GM18861 (cell line): ENCODE data around the gene GDPD4.

Source experiments
- ATAC-seq: cut with Tn5 transposase; IDR thresholded peaks from one replicate; pipeline ENCODE4 v1.9.1; 2021; ENCODE audit not compliant: unreplicated experiment

GDPD4 gene

DNA sequence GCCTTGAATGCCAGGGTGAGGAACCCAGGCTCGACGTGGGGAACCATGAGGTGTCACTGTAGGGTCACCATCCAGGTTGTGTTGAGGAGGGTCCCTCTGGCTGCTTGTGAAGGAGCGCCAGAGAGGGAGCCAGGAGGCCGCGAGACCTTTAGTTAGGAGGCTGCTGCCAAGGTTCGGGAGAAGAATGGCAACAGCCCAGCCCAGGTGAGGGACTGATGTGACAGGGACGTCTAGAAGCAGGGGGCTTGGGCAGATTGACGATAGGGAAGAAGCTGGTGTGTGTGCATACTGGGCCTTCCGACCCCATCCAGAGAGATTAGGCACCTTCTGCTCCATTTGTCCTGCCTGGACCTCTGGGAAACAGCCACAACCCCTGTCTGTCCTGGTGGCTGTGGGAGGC, 124.5 kb downstream of the GDPD4 start:
- no peak for ATAC-seq

DNA sequence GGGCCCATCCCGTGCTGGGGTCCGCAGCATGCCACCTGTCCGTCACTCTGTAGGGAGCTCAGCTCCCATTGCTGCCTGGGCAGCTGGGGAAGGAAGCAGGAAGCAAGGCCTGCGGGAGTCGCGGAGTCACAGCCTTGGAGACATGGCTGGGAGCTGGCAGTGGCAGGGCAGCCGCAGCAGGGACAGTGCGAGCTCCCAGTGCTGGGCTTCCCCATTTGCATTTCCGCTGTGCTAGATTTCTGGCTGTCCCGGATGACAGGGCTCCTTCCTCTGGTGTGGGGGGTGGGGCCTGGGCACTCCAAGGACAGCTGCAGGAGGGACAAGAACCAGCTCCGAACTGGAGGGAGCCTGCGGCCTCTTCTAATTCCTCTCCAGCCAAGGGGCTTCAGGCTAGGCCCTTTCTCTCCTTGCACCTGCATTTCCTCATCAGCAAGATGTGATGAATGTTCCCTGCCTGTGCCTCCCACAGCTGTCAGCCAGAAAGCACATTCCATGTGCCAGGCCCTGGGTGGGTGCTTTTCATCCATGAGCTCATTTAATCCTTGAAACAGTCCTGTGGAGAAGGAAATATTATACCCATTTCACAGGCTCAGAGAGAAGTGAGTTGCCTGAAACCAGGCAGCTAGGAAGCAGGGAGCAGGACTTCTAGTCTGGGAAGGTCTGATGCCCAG, 125.5 kb downstream of the GDPD4 start:
- no peak for ATAC-seq

DNA sequence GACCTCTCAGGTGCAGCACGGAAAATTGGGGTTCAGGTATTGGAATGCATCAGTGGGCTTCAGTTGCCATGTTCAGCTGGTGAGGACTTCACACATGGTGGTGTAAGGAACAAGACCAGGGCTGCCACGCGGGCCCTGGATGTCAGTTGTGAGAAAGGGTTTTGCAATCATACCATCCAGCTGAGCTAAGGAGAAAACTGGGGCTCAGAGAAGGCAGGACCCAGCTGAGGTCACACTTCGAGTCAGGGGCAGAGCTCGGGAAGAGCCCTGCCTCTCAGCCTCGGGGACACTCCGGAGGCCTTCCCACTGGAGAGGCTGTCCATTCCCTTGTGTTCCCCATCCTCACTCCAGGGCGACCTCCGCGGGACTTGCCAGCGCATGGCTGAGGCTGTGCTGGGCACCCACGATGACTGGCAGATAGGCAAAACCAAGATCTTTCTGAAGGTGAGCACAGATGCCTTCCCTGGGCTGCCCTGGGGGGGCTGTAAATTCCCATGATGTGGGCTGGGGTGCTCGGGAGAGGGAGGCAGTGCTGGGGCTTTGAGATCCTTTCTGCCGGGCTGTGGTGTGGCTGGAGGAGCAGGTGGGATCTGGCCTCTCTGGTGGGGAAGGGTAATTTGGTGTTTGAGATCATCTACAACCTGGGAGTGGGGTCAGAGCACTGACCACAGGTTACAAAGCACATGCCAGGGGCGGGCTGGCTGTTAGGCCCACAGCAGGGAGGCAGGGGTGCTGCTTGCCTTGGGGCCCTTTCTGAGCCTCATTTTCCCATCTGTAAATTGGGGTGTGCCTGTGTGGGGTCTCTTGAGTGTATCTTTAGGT, 126.3 kb downstream of the GDPD4 start:
- no peak for ATAC-seq

DNA sequence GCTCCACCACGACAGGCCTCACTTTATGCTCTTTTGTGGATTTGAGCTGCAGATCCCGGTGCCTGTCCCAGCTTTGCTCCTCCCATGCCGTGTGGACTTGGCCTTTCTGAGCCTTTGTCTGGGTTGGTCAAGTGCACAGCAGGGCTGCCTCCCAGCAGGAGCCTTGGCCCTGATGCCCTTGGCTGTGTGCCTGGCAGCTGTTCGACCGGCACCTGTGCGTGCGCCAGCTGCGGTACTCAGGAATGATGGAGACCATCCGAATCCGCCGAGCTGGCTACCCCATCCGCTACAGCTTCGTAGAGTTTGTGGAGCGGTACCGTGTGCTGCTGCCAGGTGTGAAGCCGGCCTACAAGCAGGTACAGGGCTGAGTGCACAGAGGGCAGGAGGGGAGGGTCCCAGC, 126.9 kb downstream of the GDPD4 start:
- no peak for ATAC-seq

DNA sequence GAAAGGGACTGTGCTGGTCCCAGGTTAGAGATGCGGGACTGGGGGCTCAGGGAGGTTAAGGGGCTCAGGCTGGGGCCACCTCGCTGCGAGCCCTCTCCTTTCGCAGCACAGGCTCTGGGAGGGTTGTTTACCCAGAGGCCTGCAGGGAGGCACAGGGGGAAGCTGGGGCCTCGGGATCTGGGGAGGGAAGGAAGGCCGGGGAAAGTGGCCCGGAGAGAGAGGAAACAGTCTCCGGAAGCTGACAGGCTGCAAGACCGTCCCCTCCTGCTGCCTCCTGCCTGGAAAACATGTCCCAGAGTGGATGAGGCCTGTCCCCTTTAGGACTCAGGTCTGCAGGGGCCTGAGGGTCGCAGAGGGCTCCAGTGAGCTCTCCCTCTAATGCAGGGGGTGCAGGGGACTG, 128.0 kb downstream of the GDPD4 start:
- ATAC-seq, result no peak

DNA sequence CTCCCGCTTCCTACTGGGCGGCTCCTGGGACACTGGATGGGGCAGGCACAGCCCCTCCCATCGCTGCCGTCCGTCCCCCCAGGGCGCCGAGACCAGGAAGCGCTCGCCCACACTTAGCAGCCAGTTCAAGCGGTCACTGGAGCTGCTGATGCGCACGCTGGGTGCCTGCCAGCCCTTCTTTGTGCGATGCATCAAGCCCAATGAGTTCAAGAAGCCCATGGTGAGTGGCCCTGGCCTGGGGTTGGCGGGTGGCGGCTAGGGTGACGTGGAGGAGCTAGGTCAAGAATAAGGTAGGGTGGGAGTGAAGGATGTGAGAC, 128.9 kb downstream of the GDPD4 start:
- no peak for ATAC-seq

DNA sequence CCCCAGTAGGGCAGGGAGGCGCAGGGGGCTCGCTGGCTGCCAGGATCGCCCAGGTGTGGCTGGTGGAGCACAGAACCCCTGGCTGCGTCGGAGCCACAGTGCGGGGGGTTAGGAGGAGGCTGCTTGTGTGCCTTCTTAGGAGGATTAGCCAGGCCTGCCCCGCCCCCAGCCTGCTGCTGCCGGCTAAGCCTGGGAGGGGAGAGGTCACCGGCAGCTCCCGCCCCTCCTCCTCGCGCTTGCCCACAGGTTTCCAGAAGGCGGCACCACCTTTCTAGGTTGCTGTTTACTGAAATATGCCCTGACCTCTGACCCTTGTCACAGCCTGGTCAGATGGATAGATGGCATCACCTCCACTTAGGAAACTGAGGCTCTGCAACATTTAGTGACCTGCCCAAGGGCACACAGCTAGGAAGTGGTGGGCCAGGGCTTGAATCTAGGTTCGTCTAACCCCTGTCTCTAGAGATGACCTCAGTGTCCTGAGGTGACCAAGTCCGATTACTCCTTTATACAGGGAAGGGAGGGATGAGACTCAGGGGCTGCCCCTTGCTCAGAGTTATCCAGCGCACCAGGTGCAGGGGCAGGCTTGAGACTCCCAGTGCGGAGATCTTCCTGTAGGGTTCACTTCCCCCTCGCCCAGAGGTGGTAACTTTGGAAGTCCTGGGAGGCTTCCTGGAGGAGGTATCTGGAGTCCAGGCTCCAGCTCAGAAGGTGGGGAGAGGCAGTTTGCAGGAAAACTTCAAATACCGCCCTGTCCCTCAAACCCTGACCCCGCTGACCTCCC, 129.4 kb downstream of the GDPD4 start:
- no peak for ATAC-seq

DNA sequence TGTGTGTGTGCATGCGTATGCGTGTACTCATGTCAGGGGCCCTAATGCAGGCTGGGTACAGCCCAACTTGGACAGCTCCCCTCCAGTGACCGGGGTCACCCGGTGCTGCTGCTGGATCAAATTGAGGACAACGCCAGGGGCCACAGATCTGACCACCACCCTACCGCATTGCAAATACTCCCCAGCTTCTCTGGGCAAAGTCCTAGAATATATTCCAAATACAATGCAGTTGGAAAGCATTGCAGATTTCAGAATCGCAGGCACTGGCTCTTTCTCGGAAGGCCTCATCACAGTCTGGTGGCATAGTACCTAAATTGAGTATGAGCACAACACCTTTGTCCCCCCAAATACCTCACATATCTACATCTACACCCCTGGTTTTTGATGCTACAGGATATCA, 130.2 kb downstream of the GDPD4 start:
- no peak for ATAC-seq

DNA sequence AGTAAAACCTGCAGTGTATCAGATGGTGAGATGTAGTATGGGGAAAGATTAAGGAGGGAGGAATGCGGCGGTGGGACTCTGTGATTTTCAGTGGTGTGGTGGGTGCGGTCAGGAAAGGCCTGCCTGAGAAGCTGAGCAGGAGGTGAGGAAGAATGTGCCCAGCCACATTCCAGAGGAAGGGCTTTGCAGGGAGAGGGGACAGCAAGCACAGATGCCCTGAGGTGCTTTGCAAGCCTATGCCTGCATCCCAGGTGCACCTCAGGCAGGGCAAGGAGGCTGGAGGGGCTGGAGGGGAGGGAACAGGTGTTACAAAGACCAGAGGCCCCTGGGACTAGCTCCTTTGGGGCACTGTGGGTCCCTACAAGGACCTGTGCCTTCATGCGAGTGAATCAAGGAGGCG, 131.4 kb downstream of the GDPD4 start:
- no peak for ATAC-seq

DNA sequence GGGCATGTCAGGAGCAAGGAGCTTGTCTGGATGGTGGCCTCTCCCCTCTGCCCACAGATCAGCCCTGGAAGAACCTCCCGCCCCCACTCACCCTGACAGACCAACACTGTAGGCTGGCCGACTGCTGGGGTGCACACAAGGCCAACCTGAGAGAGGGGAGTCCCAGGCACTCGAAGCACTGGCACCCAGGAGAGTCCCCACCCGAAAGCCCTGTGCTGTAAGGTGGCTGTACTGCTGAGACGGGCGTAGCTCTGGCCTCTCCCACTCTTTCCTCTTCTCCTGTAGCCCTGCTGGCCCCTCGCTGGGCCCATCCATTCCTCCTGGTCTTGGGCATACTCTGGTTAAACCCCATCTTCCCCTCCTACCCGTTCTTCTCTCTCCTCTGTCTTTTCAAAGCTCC, 133.7 kb downstream of the GDPD4 start:
- ATAC-seq, result no peak

DNA sequence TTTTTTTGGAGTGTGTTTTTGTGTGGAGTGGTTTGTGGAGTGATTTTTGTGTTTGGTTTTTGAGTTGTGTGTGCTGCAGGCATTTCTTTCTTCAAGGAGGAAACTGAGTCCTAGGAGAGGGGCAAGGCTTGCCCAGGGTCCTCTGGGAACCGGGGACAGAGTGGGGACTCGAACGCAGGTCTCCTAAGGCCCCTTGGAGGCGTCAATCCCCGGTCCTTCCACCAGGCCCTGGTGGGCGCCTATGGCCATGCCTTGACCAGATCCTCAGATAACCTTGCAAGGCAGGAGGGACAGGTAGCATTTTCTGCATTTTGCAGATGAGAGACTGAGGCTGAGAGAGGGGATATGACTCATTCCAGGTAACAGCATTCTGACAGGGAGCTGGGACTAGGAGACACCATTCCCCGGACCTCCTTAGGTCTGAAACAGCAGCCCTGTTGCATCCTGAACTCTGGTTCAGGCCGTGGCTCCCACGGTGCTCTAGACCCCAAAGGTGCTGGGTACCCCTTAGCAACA, 134.3 kb downstream of the GDPD4 start:
- ATAC-seq, result no peak
